GM19025 (cell line): ENCODE measurements around the gene KRTAP10-11.
"Not testable (repeated sequence)": the region's sequence is repeated elsewhere in the genome, so short reads cannot be mapped to it uniquely, and the experiment has no call there.

ENCODE experiments used
- ATAC-seq: cut with Tn5 transposase; IDR thresholded peaks from one replicate; pipeline ENCODE4 v1.9.1; 2021; ENCODE audit warnings: mild to moderate bottlenecking, low read depth, moderate library complexity; ENCODE audit not compliant: unreplicated experiment

Gene KRTAP10-11

GRCh38 chr21:44646366-44647221, at the start of gene KRTAP10-11:
KRTAP10-11 (plus strand) TSS chr21:44646414; CDS start chr21:44646459, 45 bp downstream.
- not testable (repeated sequence) for ATAC-seq

- ATAC-seq = no peak
These were observed 48.2 kb upstream of the KRTAP10-11 start for GRCh38 chr21:44598061-44598460.

- no peak for ATAC-seq
These were observed 46.8 kb upstream of the KRTAP10-11 start for GRCh38 chr21:44599264-44600029.

GRCh38 chr21:44600118-44600978, 45.9 kb upstream of the KRTAP10-11 start, which contains the start of gene KRTAP10-7:
KRTAP10-7 (plus strand) TSS chr21:44600597; CDS start chr21:44600622, 25 bp downstream.
- ATAC-seq = not testable (repeated sequence)

- ATAC-seq = not testable (repeated sequence)
These were observed 45.1 kb upstream of the KRTAP10-11 start for GRCh38 chr21:44601091-44601490.

GRCh38 chr21:44601596-44602462, 44.4 kb upstream of the KRTAP10-11 start:
- ATAC-seq = no peak

- ATAC-seq = no peak
These were observed 43.8 kb upstream of the KRTAP10-11 start for GRCh38 chr21:44602463-44602850.

- ATAC-seq = no peak
These were observed 42.9 kb upstream of the KRTAP10-11 start for GRCh38 chr21:44603109-44603875.

- ATAC-seq = no peak
These were observed 42.3 kb upstream of the KRTAP10-11 start for GRCh38 chr21:44603911-44604310.

- ATAC-seq = no peak
These were observed 39.7 kb upstream of the KRTAP10-11 start for GRCh38 chr21:44606495-44606894.

- ATAC-seq = no peak
These were observed 37.0 kb upstream of the KRTAP10-11 start for GRCh38 chr21:44609193-44609592.

GRCh38 chr21:44610157-44610843, 35.9 kb upstream of the KRTAP10-11 start:
- ATAC-seq = not testable (repeated sequence)

GRCh38 chr21:44611551-44611950, 34.7 kb upstream of the KRTAP10-11 start:
- no peak for ATAC-seq

- ATAC-seq = no peak
These were observed 34.2 kb upstream of the KRTAP10-11 start, which contains the start of gene KRTAP10-8 for GRCh38 chr21:44612029-44612486. KRTAP10-8 (plus strand) TSS chr21:44612079; CDS start chr21:44612101, 22 bp downstream.

GRCh38 chr21:44612669-44613229, 33.5 kb upstream of the KRTAP10-11 start:
- ATAC-seq = no peak

GRCh38 chr21:44613386-44614155, 32.6 kb upstream of the KRTAP10-11 start:
- ATAC-seq = no peak

GRCh38 chr21:44614161-44614631, 32.0 kb upstream of the KRTAP10-11 start:
- ATAC-seq = no peak
